H9 (cell line): Measurements from ENCODE around the gene MAP1LC3B. TPM values are rescaled to one million over a fixed set of nuclear protein-coding genes. Genes with fewer than 3 reads are reported as not detected.
"Not testable (repeated sequence)": the region's sequence is repeated elsewhere in the genome, so short reads cannot be mapped to it uniquely, and the experiment has no call there.

Experiments
- DNase-seq: peaks from one replicate; pipeline ENCODE4 v3.0.0-alpha.2; 2017
- H2AFZ ChIP-seq: one replicate; pipeline ENCODE4 v1.6.1; 2013; ENCODE audit warnings: mild to moderate bottlenecking, low read length, control low read depth, moderate library complexity
- H2AK5ac ChIP-seq: 2 replicates; pipeline ENCODE4 v1.6.1; 2013; ENCODE audit warnings: low read length, control low read depth, mixed read lengths; ENCODE audit not compliant: insufficient read length
- H2BK120ac ChIP-seq: one replicate; pipeline ENCODE4 v1.6.1; 2013; ENCODE audit warnings: low read depth, mild to moderate bottlenecking, low read length, control low read depth, inconsistent platforms; ENCODE audit not compliant: poor library complexity, severe bottlenecking
- H2BK12ac ChIP-seq: 2 replicates; pipeline ENCODE4 v1.6.1; 2013; ENCODE audit warnings: low read length, control low read depth, mixed read lengths, low read depth; ENCODE audit not compliant: insufficient read length
- H2BK15ac ChIP-seq: 2 replicates; pipeline ENCODE4 v1.6.1; 2013; ENCODE audit warnings: low read depth, low read length, control low read depth
- H2BK20ac ChIP-seq: one replicate; pipeline ENCODE4 v1.6.1; 2013; ENCODE audit warnings: low read depth, mild to moderate bottlenecking, low read length, control low read depth, inconsistent platforms; ENCODE audit not compliant: poor library complexity, severe bottlenecking
- H2BK5ac ChIP-seq: 2 replicates; pipeline ENCODE4 v1.6.1; 2013; ENCODE audit warnings: low read length, control low read depth, mixed read lengths; ENCODE audit not compliant: insufficient read length
- H3K14ac ChIP-seq: 2 replicates; pipeline ENCODE4 v1.6.1; 2013; ENCODE audit warnings: low read length, control low read depth; ENCODE audit not compliant: insufficient read depth
- H3K18ac ChIP-seq: 2 replicates; pipeline ENCODE4 v1.6.1; 2013; ENCODE audit warnings: low read depth, mild to moderate bottlenecking, mixed read lengths, low read length, control low read depth; ENCODE audit not compliant: insufficient read length
- H3K23ac ChIP-seq: 2 replicates; pipeline ENCODE4 v1.6.1; 2013; ENCODE audit warnings: low read length, control low read depth, mixed read lengths, low read depth; ENCODE audit not compliant: insufficient read length
- H3K23me2 ChIP-seq: 2 replicates; pipeline ENCODE4 v1.6.1; 2013; ENCODE audit warnings: low read depth, mild to moderate bottlenecking, mixed read lengths, low read length, control low read depth; ENCODE audit not compliant: insufficient read length, poor library complexity, severe bottlenecking
- H3K27ac ChIP-seq: 2 replicates; pipeline ENCODE4 v1.5.1; 2013; ENCODE audit warnings: low read length, control low read depth, mixed read lengths, low read depth; ENCODE audit not compliant: insufficient read length
- H3K27me3 ChIP-seq: 2 replicates; pipeline ENCODE4 v1.6.1; 2013; ENCODE audit warnings: low read length, control low read depth, inconsistent platforms; ENCODE audit not compliant: insufficient read depth
- H3K4ac ChIP-seq: 2 replicates; pipeline ENCODE4 v1.6.1; 2013; ENCODE audit warnings: low read depth, mild to moderate bottlenecking, control low read depth, inconsistent platforms, low read length, moderate library complexity
- H3K4me1 ChIP-seq: 2 replicates; pipeline ENCODE4 v1.6.1; 2013; ENCODE audit warnings: low read length, control low read depth, inconsistent platforms; ENCODE audit not compliant: insufficient read depth
- H3K4me2 ChIP-seq: 2 replicates; pipeline ENCODE4 v1.6.1; 2013; ENCODE audit warnings: low read length, control low read depth, mixed read lengths; ENCODE audit not compliant: insufficient read length, insufficient read depth
- H3K56ac ChIP-seq: 2 replicates; pipeline ENCODE4 v1.6.1; 2013; ENCODE audit warnings: low read depth, mild to moderate bottlenecking, mixed read lengths, low read length, control low read depth; ENCODE audit not compliant: insufficient read length
- H3K79me1 ChIP-seq: 2 replicates; pipeline ENCODE4 v1.6.1; 2013; ENCODE audit warnings: low read depth, mild to moderate bottlenecking, moderate library complexity, low read length, control low read depth, inconsistent platforms; ENCODE audit not compliant: insufficient read depth, poor library complexity, severe bottlenecking
- H3K79me2 ChIP-seq: 2 replicates; pipeline ENCODE4 v1.6.1; 2013; ENCODE audit warnings: low read length, control low read depth, inconsistent platforms; ENCODE audit not compliant: insufficient read depth
- H3K9ac ChIP-seq: 2 replicates; pipeline ENCODE4 v1.6.1; 2013; ENCODE audit warnings: low read length, control low read depth, mixed read lengths; ENCODE audit not compliant: insufficient read length; ENCODE audit errors: extremely low read depth
- H3K9me3 ChIP-seq: one replicate; pipeline ENCODE4 v1.6.1; 2013; ENCODE audit warnings: low read depth, low read length, inconsistent platforms; ENCODE audit not compliant: control insufficient read depth
- H3T11ph ChIP-seq: one replicate; pipeline ENCODE4 v1.6.1; 2013; ENCODE audit warnings: mild to moderate bottlenecking, low read length, control low read depth, inconsistent platforms
- H4K20me1 ChIP-seq: one replicate; pipeline ENCODE4 v1.6.1; 2013; ENCODE audit not compliant: control insufficient read depth, insufficient read length, insufficient read depth
- H4K5ac ChIP-seq: 2 replicates; pipeline ENCODE4 v1.6.1; 2013; ENCODE audit warnings: low read depth, mild to moderate bottlenecking, mixed read lengths, low read length, control low read depth; ENCODE audit not compliant: insufficient read length
- H4K8ac ChIP-seq: replicated peaks from 2 replicates; pipeline ENCODE4 v1.6.1; 2013; ENCODE audit warnings: low read length, control low read depth, mixed read lengths, low read depth; ENCODE audit not compliant: insufficient read length
- H4K91ac ChIP-seq: 2 replicates; pipeline ENCODE4 v1.6.1; 2013; ENCODE audit warnings: low read depth, mild to moderate bottlenecking, moderate library complexity, mixed read lengths, low read length, control low read depth; ENCODE audit not compliant: insufficient read length
- H3K27ac Mint-ChIP-seq, 3 experiments: 2 replicates in 2 of 3; 3 replicates in 1 of 3; pipeline ENCODE4 v1.8.0; 2020 to 2021; ENCODE audit warnings: mixed read lengths in 3 of 3, mild to moderate bottlenecking in 1 of 3, moderate library complexity in 1 of 3
- H3K27me3 Mint-ChIP-seq: 2 replicates; pipeline ENCODE4 v1.8.0; 2021; ENCODE audit warnings: low read depth, mild to moderate bottlenecking, moderate library complexity, mixed read lengths
- H3K36me3 Mint-ChIP-seq, 3 experiments: 2 replicates in 2 of 3; 3 replicates in 1 of 3; pipeline ENCODE4 v1.8.0; 2020 to 2021; ENCODE audit warnings: low read depth in 3 of 3, mixed read lengths in 3 of 3; ENCODE audit not compliant: insufficient read depth in 1 of 3
- H3K4me1 Mint-ChIP-seq, 2 experiments: 2 replicates each; pipeline ENCODE4 v1.8.0; 2020; ENCODE audit warnings: mixed read lengths in 2 of 2
- H3K4me3 Mint-ChIP-seq, 2 experiments: 2 replicates in 1 of 2; 3 replicates in 1 of 2; pipeline ENCODE4 v1.8.0; 2020 to 2021; ENCODE audit warnings: mild to moderate bottlenecking in 2 of 2, mixed read lengths in 2 of 2, moderate library complexity in 1 of 2
- H3K9me3 Mint-ChIP-seq, 2 experiments: 2 replicates in 1 of 2; 3 replicates in 1 of 2; pipeline ENCODE4 v1.8.0; 2020; ENCODE audit warnings: mild to moderate bottlenecking in 2 of 2, mixed read lengths in 2 of 2, moderate library complexity in 1 of 2
- CTCF ChIP-seq: fragments of 200-600 bp; sonication (generic); conservative IDR thresholded peaks from 3 replicates; pipeline ENCODE4 v1.8.0; 2021; ENCODE audit warnings: antibody characterized with exemption, mild to moderate bottlenecking
- WGBS: extraction: QIAGEN DNeasy Blood & Tissue Kit; methylation state at CpG from one replicate; pipeline ENCODE4 v1.1.7; 2013; ENCODE audit warnings: missing lambda C conversion rate, low lambda C conversion rate, mixed read lengths; ENCODE audit not compliant: insufficient read length; ENCODE audit errors: extremely low coverage; 5-methylcytosine and 5-hydroxymethylcytosine counted together
- total RNA-seq: library from RNA; stranded (reverse); gene quantifications from 2 replicates; pipeline ENCODE4 v1.2.1, GENCODE V29; 2021

The MAP1LC3B gene
- total RNA-seq, 1 experiment from 2014 or later, result 47.1 TPM

GRCh38 chr16:87389245-87389644 lies 2.9 kb upstream of the MAP1LC3B start:
- H3K4me2 ChIP-seq, result no peak overlapping the region
- Mint-ChIP-seq H3K9me3 (no peaks in the 10 kb centered on the region; a peak in 1 of 5 replicates), H3K27ac (peak overlapping the region in 2 of 3 experiments; percentile 37 to 41; a peak in 2 of 7 replicates), H3K27me3 (peaks cover 2% of the 10 kb centered on the region; the same call in 1 of the 2 replicates), H3K4me1 (peaks cover 27 to 37% of the 10 kb centered on the region in 2 experiments), H3K4me3 (peak overlapping the region in 1 of 2 experiments; percentile 27; a peak in 1 of 5 replicates), H3K36me3 (no peaks in the 10 kb centered on the region; a peak in 2 of 7 replicates)
- H2BK5ac ChIP-seq, result no peak overlapping the region
- H3K27ac ChIP-seq, result no peak overlapping the region
- no peak overlapping the region for H3K4ac ChIP-seq
- H3K79me2 ChIP-seq, result no peaks in the 10 kb centered on the region
- H3K18ac ChIP-seq, result no peak overlapping the region
- no peak for TF ChIP-seq CTCF
- H4K5ac ChIP-seq, result no peak overlapping the region
- H3K79me1 ChIP-seq, result no peaks in the 10 kb centered on the region
- no peaks in the 10 kb centered on the region for H4K20me1 ChIP-seq
- no peak overlapping the region for H3K23ac ChIP-seq
- WGBS, result no CpG with 5 or more reads among the region's 5 CpGs
- H2AK5ac ChIP-seq, result no peak overlapping the region
- no peak overlapping the region for H2BK20ac ChIP-seq
- no peak overlapping the region for H4K91ac ChIP-seq
- H4K8ac ChIP-seq, result no peak overlapping the region
- H3K9me3 ChIP-seq, result no peaks in the 10 kb centered on the region
- H3T11ph ChIP-seq, result no peak overlapping the region
- peaks cover 4% of the 10 kb centered on the region for H3K23me2 ChIP-seq
- H2AFZ ChIP-seq, result no peak overlapping the region
- H3K4me1 ChIP-seq, result peaks cover 4% of the 10 kb centered on the region; the same call in 1 of the 2 replicates
- no peak overlapping the region for H3K56ac ChIP-seq
- H3K27me3 ChIP-seq, result no peaks in the 10 kb centered on the region
- no peak for DNase-seq
- no peak overlapping the region for H3K9ac ChIP-seq
- no peak overlapping the region for H3K14ac ChIP-seq
- no peak overlapping the region for H2BK12ac ChIP-seq
- H2BK15ac ChIP-seq, result no peak overlapping the region
- H2BK120ac ChIP-seq, result no peak overlapping the region

GRCh38 chr16:87389914-87390313 lies 2.2 kb upstream of the MAP1LC3B start:
- H3K23me2 ChIP-seq, H3T11ph ChIP-seq, H3K27ac ChIP-seq, H3K4ac ChIP-seq, H3K9me3 Mint-ChIP-seq, H3K14ac ChIP-seq, H4K20me1 ChIP-seq, H3K79me2 ChIP-seq, H3K4me3 Mint-ChIP-seq, H2BK20ac ChIP-seq, H3K4me1 ChIP-seq, H2AK5ac ChIP-seq, H3K56ac ChIP-seq, H4K8ac ChIP-seq, H2BK5ac ChIP-seq, H3K9me3 ChIP-seq, DNase-seq, H3K27me3 ChIP-seq, H2BK120ac ChIP-seq, H3K23ac ChIP-seq, H3K9ac ChIP-seq, H4K91ac ChIP-seq, H2BK12ac ChIP-seq, H3K18ac ChIP-seq, H3K27ac Mint-ChIP-seq, H3K79me1 ChIP-seq, H3K27me3 Mint-ChIP-seq, H4K5ac ChIP-seq, H3K4me2 ChIP-seq, H3K36me3 Mint-ChIP-seq, H2AFZ ChIP-seq, H2BK15ac ChIP-seq: not testable (repeated sequence)
- H3K4me1 Mint-ChIP-seq, result peaks cover 32 to 39% of the 10 kb centered on the region in 2 experiments
- no CpG with 5 or more reads among the region's 9 CpGs for WGBS
